Osteocyte (in vitro differentiated cells): Measurements from ENCODE around the gene RIC8A. TPM values are rescaled to one million over a fixed set of nuclear protein-coding genes. Genes with fewer than 3 reads are reported as not detected.

Experiments
- DNase-seq: peaks from one replicate; pipeline ENCODE4 v3.0.0; 2021; ENCODE audit warnings: mixed read lengths; ENCODE audit not compliant: unreplicated experiment; ENCODE audit errors: extremely low spot score
- H3K27ac Mint-ChIP-seq: one replicate; pipeline ENCODE4 v1.8.0; 2021; ENCODE audit warnings: mild to moderate bottlenecking, mixed read lengths; ENCODE audit not compliant: unreplicated experiment
- H3K27me3 Mint-ChIP-seq: one replicate; pipeline ENCODE4 v1.8.0; 2021; ENCODE audit warnings: mixed read lengths; ENCODE audit not compliant: unreplicated experiment
- H3K36me3 Mint-ChIP-seq: one replicate; pipeline ENCODE4 v1.8.0; 2021; ENCODE audit warnings: mixed read lengths; ENCODE audit not compliant: unreplicated experiment
- H3K4me1 Mint-ChIP-seq: one replicate; pipeline ENCODE4 v1.8.0; 2021; ENCODE audit warnings: mixed read lengths; ENCODE audit not compliant: unreplicated experiment
- H3K4me3 Mint-ChIP-seq: one replicate; pipeline ENCODE4 v1.8.0; 2021; ENCODE audit warnings: mild to moderate bottlenecking, moderate library complexity, mixed read lengths; ENCODE audit not compliant: unreplicated experiment
- H3K9me3 Mint-ChIP-seq: one replicate; pipeline ENCODE4 v1.8.0; 2021; ENCODE audit warnings: mixed read lengths; ENCODE audit not compliant: unreplicated experiment
- CTCF ChIP-seq: fragments of 200-600 bp; sonication (generic); IDR thresholded peaks from 2 replicates; pipeline ENCODE4 v1.5.0; 2021; ENCODE audit warnings: antibody characterized with exemption, mild to moderate bottlenecking, moderate library complexity
- total RNA-seq: library from RNA; stranded (reverse); gene quantifications from 2 replicates; pipeline ENCODE4 v1.2.1, GENCODE V29; 2021

The RIC8A gene
- total RNA-seq, 1 donor from 2014 or later, result 125 TPM

GRCh38 chr11:208917-209260 is 1.4 kb downstream of the RIC8A start:
- Mint-ChIP-seq H3K9me3 (no peaks in the 10 kb centered on the region), H3K4me1 (peaks cover 30% of the 10 kb centered on the region), H3K27me3 (no peaks in the 10 kb centered on the region), H3K4me3 (peak overlapping the region; percentile 94), H3K27ac (peak overlapping the region; percentile 99), H3K36me3 (peaks cover 11% of the 10 kb centered on the region)
- TF ChIP-seq CTCF, result no peak
- DNase-seq, result no peak

- peaks cover 10% of the 10 kb centered on the region for H3K36me3 Mint-ChIP-seq
- DNase-seq, result no peak
Measured at GRCh38 chr11:209275-210121, 2.0 kb downstream of the RIC8A start.

GRCh38 chr11:210122-210802 is 2.8 kb downstream of the RIC8A start:
- no peaks in the 10 kb centered on the region for H3K9me3 Mint-ChIP-seq
- H3K4me3 Mint-ChIP-seq, result peak overlapping the region; percentile 94
- peaks cover 27% of the 10 kb centered on the region for H3K4me1 Mint-ChIP-seq
- peak overlapping the region; percentile 62 for H3K27ac Mint-ChIP-seq
- H3K36me3 Mint-ChIP-seq, result peaks cover 10% of the 10 kb centered on the region
- DNase-seq, result no peak
- TF ChIP-seq CTCF, result no peak
- H3K27me3 Mint-ChIP-seq, result no peaks in the 10 kb centered on the region

More at GRCh38 chr11:209275-210121, 2.0 kb downstream of the RIC8A start:
- Mint-ChIP-seq H3K27ac (peak overlapping the region; percentile 99), H3K27me3 (no peaks in the 10 kb centered on the region), H3K4me3 (peak overlapping the region; percentile 94), H3K4me1 (peaks cover 28% of the 10 kb centered on the region), H3K9me3 (no peaks in the 10 kb centered on the region)
- TF ChIP-seq CTCF, result no peak

- no peak overlapping the region for H3K4me3 Mint-ChIP-seq
Measured at GRCh38 chr11:210803-211180, 3.3 kb downstream of the RIC8A start.

More at GRCh38 chr11:210803-211180, 3.3 kb downstream of the RIC8A start:
- Mint-ChIP-seq H3K27ac (no peak overlapping the region), H3K36me3 (peaks cover 10% of the 10 kb centered on the region), H3K27me3 (no peaks in the 10 kb centered on the region), H3K4me1 (peaks cover 22% of the 10 kb centered on the region), H3K9me3 (no peaks in the 10 kb centered on the region)
- no peak for DNase-seq
- TF ChIP-seq CTCF, result no peak
